GM15510 (cell line): ENCODE measurements around the gene DGKG.

Experiments used
- POLR2A ChIP-seq: IDR thresholded peaks from 3 replicates; pipeline ENCODE4 v1.6.1; 2011; ENCODE audit warnings: borderline replicate concordance; ENCODE audit not compliant: insufficient read length; ENCODE audit errors: extremely low read depth

The DGKG gene

DNA sequence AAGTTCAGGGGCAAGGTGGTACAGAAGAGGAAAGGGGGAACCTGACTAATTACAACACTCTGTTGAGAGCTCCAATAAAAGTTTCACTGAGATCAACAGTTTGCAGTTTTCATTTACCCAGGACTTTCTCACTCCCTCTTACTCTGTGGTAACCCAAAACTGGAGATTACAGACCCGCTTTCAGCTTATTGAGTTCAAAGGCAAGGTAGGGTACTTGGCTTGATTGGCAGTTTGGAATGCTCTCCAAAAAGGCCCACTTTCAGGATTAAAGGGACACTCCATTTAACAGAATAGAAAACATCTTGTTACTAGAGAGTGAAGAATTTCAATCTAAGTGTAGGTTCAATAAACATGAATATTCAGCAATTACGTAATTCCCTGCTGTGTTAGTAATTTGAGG, 135.6 kb downstream of the DGKG start:
- no peak for TF ChIP-seq POLR2A

DNA sequence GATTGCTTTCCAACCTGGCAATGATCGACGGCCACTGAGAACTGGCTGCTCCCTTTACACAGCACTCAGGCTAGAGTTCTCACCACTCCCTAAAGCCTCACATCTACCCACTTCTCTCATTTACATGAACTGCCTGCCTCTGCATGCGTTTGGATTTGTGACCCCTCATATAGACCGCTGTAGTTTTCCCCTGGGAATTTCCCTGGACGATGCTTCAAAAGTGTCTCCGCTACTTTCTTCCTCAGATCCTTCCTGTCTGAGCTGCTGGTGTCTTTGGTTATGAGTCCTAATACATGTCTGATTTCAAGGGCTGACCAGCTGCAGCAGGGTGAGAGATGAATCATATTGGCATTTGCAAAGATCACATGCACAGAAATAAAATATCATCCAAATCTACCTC, 136.4 kb downstream of the DGKG start:
- TF ChIP-seq POLR2A, result no peak

DNA sequence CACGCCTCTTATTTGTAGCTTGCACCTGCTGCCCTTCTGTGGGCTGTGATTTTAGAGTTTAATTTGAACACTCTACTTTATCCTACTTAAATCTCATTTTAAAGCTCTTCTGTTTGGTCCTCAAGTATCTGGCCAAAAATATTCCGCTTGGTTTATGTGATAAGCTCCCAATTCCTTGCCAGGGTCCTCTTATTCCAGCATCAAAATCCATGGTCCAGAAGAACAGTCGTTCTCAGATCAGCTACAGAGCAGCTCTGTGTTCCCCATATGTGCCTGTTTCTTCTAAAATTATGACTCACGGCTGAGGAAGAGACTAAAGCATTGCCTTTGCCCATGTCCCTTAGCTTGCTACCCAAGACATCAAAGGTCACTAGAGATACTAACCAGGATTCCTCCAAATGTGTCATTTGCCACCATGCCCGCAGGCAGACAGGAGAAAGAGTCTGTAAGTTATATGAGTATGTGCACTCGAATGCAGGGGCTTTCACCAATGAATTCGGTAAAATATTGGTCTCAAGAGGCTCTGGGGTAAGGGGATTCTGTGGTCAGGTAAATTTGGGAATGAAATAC, 137.9 kb downstream of the DGKG start:
- TF ChIP-seq POLR2A, result no peak

DNA sequence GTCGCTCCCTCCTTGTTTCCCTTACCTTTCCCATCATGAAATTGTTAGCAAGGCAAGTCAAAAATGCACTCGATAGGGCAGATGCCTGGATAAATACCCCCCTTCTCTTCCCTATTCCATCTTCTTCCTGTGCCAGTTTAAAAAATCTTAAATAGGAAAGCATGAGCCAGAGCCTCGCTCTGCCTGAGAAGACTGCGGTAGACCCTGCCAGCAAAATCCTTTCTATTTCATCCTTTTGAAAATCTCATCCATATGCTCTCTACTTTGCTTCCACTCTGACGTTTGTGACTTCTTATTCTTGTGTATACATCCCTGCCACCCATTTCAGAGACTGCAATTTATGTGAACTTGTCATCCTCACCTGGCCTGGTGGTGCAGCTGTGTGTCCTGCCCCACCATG, 138.6 kb downstream of the DGKG start:
- TF ChIP-seq POLR2A, result no peak

DNA sequence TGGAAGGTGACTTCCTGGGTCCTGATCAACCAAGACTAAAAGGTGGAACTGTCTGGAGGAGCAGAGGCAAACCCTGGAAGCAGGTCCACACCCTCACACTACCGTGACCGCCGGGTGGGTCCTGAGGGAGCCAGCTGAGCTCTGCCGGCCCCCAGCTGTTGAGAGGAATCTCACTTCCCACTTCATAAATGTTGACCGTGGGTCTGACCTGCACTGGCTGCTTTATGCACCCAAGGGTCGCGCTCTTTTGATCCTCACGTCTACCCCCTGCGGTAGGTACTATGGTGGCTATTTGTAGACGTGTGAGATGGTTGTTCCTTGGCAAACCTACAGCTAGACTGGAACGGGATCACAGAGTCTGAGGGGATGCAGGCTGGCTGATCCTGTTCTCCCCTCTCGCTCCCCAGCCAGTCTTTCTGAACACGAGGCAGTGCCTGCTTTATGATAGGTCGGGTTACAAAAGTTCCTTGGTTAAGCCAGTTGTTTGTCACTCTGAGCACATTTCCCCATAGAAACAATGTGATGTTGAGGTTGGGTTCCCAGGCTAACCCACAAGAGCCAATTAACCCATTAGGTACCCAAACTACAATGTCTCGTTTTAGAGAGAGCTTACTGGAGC, 140.2 kb downstream of the DGKG start:
- no peak for TF ChIP-seq POLR2A

DNA sequence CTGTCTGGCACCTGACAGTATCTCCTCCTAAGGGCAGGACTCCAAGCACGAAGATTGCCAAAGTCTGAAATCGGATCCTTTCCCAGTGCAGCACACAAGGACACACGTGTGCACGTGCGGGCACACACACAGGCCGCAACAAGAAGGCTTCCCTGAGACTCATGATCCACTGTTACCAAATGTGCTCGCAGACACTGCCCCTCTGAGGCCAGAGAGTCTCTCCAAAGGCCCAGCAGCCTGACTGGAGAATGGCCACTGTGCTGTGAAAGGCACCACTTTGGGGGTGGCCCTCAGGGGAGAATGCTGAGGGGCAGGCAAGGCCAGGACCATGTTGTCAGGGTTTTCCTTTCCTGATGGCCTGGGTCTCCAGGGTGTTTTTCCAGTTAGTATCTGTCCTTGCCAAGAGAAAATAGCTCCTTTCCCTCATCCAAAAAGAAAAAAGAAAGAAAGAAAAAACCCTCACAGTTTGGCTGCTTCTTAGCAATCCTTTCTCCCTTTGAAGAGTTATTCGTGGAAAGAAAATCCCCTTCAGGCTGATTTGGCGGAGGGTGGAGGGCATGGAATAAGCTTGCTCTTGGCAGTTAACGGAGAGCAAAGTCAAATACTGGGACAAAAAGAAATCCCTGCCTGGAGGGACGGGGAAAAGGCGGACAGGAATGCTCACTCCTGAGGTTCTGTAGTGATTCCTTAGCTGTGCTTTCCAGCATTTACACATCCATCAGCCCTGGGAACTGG, 141.0 kb downstream of the DGKG start:
- TF ChIP-seq POLR2A, result no peak

DNA sequence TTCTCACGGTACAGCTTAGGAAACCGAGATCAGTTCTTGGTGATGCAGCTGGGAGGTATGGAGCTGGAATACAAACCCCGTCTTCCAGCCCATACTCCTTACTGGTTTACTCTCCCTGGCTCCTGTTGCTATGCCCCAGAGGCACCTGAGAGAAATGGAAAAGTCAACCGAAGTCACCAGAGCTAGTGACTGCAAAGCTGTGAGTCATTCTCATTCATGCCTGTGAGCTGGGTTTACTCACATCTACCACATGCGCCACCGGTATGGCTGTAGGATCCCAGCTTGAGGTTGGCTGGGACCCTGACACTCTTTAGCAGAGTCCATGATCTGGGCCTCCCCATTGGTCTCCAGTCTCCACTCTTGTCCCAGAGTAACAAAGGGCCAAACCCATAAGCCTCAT, 141.7 kb downstream of the DGKG start:
- TF ChIP-seq POLR2A, result no peak

DNA sequence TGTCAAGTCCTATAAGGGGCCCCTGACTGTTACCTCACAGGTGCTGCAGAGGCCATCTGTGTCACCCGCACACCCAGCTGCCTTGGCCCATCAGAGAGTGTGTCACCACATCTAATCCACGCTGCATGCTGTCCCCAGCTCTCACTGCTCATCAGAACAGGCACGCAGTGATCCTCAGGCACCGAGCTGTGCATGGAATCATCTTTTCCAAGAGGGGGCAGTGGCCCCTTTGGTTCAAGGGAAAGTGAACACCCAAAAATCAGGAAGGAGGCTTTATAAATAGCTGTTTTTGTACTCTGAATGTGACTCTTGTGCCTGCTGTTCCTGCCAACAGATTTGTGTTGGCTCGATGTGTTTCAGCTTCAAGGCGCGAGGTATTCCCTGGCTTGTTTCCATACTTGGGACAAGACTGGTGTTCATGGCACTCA, 142.8 kb downstream of the DGKG start:
- no peak for TF ChIP-seq POLR2A

DNA sequence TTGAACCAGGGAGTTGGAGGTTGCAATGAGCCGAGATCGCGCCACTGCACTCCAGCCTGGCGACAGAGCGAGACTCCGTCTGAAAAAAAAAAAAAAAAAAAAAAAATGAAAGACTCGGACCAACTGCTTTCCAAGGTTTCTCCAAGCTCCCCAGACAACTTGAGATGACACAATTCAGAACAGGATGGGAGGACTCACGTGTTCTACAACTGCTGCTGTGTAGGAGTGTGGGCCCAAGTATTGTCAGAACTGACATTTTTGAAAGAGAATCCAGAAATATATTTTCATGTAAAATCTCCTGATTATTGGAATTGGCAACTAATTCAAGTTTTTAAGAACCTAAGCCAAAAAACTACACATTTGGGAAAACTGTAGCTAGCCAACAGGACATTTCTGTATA, 143.6 kb downstream of the DGKG start:
- TF ChIP-seq POLR2A, result no peak

DNA sequence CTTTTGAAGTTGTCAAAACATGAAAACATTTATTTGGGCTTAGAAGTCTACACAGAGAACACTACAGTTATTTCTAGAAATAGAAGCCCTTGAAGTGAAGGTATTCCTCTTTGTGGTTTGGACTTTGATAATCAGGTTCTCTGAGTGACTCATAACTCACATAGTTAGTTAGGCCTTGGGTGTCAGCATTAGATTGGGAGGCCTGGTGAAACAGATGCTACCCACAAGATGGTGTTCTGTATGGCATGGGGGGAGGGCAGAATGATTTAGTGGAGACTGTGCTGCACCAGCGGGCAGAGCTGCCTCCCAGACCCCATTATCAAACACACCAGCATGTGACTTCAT, 144.2 kb downstream of the DGKG start:
- TF ChIP-seq POLR2A, result no peak

DNA sequence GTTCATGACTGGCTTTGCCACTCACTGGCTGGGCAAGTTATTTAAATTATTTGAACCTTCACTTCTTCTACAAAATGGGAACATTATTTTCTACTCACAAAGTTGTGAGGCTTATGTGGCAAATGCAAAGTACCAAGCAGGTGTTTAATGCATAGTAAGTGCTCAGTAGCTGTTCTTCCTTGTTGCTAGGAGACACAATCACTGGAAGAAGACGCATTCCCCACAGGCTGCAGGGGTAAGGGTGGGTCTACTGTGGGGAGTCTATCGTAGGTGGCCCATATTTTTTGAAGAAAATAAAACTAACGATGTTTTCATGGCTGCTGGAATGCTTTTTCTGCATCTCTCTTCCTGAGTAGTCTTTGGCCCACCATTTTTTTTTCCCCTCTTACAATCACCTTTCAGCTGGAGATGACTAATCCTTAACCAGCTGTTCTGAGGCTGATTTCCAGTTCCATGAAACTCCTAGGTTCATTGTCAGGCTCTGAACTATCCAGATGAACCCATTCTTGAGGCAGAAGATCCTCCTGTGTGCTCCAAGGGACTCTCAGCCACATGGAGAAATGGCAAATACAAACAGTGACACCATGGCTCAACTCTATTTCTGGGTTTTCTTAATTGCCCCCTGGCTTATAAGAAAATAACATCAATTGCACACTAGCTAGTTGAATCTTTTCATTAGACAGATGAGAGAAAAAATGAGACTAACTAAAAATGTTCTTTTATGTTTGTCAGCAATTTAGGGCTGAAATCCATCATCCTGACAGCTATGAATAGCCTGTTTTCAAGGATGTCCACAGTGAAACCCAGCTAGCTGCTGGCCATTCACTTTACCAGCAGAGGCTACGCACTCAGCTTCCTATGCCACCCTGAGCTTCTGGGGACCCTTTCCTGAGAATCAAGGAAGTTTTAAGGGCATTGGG, 144.9 kb downstream of the DGKG start:
- no peak for TF ChIP-seq POLR2A

DNA sequence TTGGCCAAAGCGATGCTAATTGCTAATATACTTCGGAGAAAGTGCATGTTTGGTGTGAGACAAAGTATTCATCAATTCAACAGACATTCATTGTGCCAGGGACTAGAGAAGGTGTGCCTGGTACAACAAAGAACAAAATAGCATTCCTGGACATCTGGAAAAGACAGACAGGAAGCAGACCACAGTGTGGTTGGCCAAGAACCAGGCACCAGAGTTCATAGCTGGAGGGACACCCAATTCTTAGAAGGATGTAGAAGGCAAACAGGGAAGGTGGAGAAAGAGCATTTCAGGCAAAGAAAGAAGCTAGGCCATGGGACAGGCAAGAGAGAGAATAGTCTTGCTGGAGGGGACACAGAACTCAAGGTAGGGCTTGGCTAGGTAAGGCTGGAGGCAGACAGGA, 147.4 kb downstream of the DGKG start:
- no peak for TF ChIP-seq POLR2A

DNA sequence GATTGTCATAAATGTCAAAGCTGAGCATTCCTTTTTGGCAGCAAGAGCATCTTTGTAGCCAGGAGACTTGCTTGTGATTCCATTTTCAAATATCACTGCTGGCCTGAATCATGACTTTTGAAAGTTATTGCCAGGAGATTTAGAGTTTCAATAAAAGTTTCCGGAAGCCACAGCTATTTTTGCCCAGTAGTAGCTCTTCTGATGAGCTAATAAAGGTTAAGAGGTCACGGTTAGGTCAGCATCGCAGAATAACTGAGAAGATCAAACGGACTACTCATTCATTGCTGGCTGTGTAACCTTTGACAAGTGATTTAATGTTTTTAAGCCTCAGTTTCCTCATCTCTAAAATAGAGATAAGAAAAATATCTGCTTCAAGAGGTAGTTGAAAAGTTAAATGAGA, 148.1 kb downstream of the DGKG start:
- TF ChIP-seq POLR2A, result no peak

DNA sequence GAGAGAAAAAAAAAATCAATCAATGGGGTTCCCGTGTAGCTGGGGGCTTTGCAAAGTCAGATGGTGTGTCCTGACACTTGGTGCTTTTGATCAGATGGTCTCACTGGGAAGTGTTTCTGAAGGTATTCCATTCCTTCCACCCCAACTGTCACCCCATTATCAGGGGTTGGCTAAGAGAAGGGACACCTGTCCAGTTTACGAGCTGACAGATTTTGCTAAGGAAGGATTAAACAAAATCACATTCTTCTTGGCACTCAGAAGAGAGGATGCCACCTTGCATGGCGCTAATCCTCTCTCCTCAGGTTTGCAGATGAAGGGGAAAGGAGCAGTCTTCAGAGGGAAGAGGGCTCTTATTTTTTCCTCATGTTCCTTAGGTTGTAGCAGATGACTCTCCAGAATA, 149.4 kb downstream of the DGKG start:
- no peak for TF ChIP-seq POLR2A

DNA sequence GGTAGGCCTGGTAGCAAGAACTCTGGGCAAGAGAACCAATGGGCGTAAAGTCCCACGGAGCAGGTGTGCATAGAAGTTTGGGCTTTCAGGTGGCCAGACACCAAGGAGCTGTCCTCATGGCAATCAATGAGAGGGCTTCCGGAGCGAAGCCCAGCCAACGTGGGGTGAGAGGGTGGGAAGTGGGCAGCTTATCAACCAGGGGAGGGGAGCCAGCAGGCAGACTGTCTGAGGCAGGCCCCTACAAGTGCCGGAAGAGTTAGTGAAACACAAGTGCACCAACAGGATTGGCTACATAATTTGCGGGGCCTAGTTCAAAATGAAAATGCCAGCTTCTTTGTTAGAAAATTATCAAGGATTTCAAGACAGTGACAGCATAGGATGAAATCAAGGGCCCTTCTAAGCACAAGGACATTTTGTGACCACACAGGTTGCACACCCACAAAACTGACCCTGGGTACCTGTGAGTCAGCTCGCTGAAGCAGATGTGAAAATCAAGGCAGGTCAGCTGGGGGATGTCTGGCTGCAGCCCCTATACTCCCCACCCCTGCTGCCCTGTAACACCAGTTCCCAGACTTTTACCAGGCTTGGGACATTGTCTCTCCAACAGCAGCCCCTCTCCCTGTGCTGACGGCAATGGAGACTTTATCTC, 151.1 kb downstream of the DGKG start:
- TF ChIP-seq POLR2A, result no peak

DNA sequence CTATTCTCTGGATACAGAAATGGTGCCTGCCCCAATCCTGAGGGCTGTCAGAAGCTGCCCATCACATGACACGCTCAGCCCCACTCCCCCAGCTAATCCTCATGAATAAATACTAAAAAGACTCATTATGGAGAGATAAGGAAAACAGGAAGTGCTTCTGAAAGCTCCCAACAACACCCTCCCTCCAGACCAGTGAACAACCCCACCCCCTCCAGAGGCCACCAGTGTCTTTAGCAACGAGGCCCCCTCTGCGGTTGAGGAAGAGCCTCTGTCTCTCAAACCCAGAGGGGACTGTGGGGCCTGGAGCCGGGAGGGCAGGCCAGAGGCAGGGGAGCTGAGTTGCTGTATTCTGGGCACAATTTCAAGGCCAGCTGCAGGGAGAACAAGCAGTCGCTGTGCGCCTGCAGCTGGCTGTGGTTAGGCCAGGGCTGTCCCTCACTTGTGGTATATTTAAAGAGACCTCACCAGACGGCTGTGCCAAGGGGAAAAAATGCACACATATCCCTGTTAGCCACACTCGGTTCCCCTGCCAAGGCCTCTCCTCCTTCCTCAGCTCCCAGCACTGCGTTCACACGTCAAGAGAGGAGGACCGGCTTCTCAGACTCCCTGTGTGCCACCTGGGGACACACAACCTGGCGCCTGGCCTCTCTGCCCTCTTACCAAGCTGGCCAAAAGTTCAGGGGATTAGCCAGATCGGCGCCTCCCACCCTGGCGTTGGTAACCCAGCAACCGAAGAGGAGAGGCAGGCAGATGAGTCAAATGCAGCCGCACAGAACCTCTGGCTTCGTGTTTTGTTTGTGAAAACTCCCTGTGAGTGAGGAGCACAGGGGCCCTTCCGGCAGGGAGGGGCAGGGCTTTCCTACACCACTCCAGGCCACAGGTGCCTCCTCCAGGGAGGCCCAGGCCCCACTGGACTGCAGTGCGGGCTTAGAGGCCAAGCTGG, 152.0 kb downstream of the DGKG start:
- TF ChIP-seq POLR2A, result no peak
